ENCODE results near the gene SLC6A18.

GRCh38 chr5:1193591-1193985, 31.6 kb upstream of the SLC6A18 start:
- no peak for TF ChIP-seq ZNF800 (CRISPR knock-in tag; IDR thresholded peaks at IDR 0.05)
- no peak for TF ChIP-seq NR2C2 (CRISPR knock-in tag; IDR thresholded peaks at IDR 0.05; ENCODE audit: borderline replicate concordance)
- no peak for TF ChIP-seq BORCS8-MEF2B (CRISPR knock-in tag; IDR thresholded peaks at IDR 0.05)
- no peak for TF ChIP-seq SMC3 (IDR thresholded peaks at IDR 0.05; ENCODE audit: low read length)
- TF ChIP-seq TP53 (CRISPR knock-in tag; conservative IDR thresholded peaks at IDR 0.05), result no peak
- TF ChIP-seq ZBTB43 (CRISPR knock-in tag; conservative IDR thresholded peaks at IDR 0.05), result no peak
- TF ChIP-seq ZNF883 (CRISPR knock-in tag; IDR thresholded peaks at IDR 0.05; ENCODE audit: not compliant biosample characterization), result no peak
- TF ChIP-seq EP300 (IDR thresholded peaks at IDR 0.05; ENCODE audit: low read depth in 2 of 2, low read length in 2 of 2), result no peak
- no peak for TF ChIP-seq EP300 (CRISPR knock-in tag; IDR thresholded peaks at IDR 0.05; ENCODE audit: borderline replicate concordance)

Data from HepG2 (cell line).